Activated T-helper 17 cell treated with anti-CD3 and anti-CD28 coated beads, Interleukin-2, amount 50 U/mL, for 72 hours (primary cell): Measurements from ENCODE around the gene CDKAL1. TPM values are rescaled to one million over a fixed set of nuclear protein-coding genes. Genes with fewer than 3 reads are reported as not detected.

Experiments used
- ATAC-seq: fragments of 150-1000 bp; cut with Tn5 transposase; replicated peaks from 2 replicates; pipeline ENCODE4 v1.10.0; 2021; ENCODE audit warnings: mild to moderate bottlenecking, moderate library complexity
- H3K27ac Mint-ChIP-seq: one replicate; pipeline ENCODE4 v1.8.0; 2022; ENCODE audit warnings: mixed read lengths
- H3K27me3 Mint-ChIP-seq: one replicate; pipeline ENCODE4 v1.8.0; 2022; ENCODE audit warnings: mixed read lengths
- H3K36me3 Mint-ChIP-seq: one replicate; pipeline ENCODE4 v1.8.0; 2022; ENCODE audit warnings: low read depth, mild to moderate bottlenecking, mixed read lengths
- H3K4me1 Mint-ChIP-seq: one replicate; pipeline ENCODE4 v1.8.0; 2022; ENCODE audit warnings: mixed read lengths
- H3K4me3 Mint-ChIP-seq: one replicate; pipeline ENCODE4 v1.8.0; 2022; ENCODE audit warnings: mild to moderate bottlenecking, mixed read lengths
- H3K9me3 Mint-ChIP-seq: one replicate; pipeline ENCODE4 v1.8.0; 2022; ENCODE audit warnings: mixed read lengths
- total RNA-seq, 2 donors: library from RNA; stranded (reverse); gene quantifications; one replicate each; pipeline ENCODE4 v1.2.3, GENCODE V29; 2022

CDKAL1 gene
- total RNA-seq, 2 donors from 2014 or later: 27.7 to 31.9 TPM

- no peak overlapping the region for H3K27ac Mint-ChIP-seq
- no peaks in the 10 kb centered on the region for H3K9me3 Mint-ChIP-seq
- H3K36me3 Mint-ChIP-seq: peaks cover 8% of the 10 kb centered on the region
- H3K4me3 Mint-ChIP-seq: no peak overlapping the region
- H3K4me1 Mint-ChIP-seq: peaks cover 21% of the 10 kb centered on the region
- peak; percentile 64 for ATAC-seq
- H3K27me3 Mint-ChIP-seq: no peaks in the 10 kb centered on the region
These were observed 302.9 kb downstream of the CDKAL1 start for GRCh38 chr6:20837189-20837588.

GRCh38 chr6:20838113-20838512, 303.9 kb downstream of the CDKAL1 start:
- ATAC-seq: no peak
- Mint-ChIP-seq H3K9me3 (no peaks in the 10 kb centered on the region), H3K27ac (no peak overlapping the region), H3K27me3 (no peaks in the 10 kb centered on the region), H3K4me3 (no peak overlapping the region), H3K36me3 (peaks cover 8% of the 10 kb centered on the region), H3K4me1 (peaks cover 21% of the 10 kb centered on the region)

GRCh38 chr6:20839630-20840029, 305.4 kb downstream of the CDKAL1 start:
- Mint-ChIP-seq H3K36me3 (peaks cover 8% of the 10 kb centered on the region), H3K4me3 (no peak overlapping the region), H3K27ac (no peak overlapping the region), H3K4me1 (peaks cover 16% of the 10 kb centered on the region), H3K27me3 (no peaks in the 10 kb centered on the region), H3K9me3 (no peaks in the 10 kb centered on the region)
- ATAC-seq: no peak

- Mint-ChIP-seq H3K4me1 (peaks cover 16% of the 10 kb centered on the region), H3K27me3 (no peaks in the 10 kb centered on the region), H3K36me3 (peaks cover 5% of the 10 kb centered on the region), H3K27ac (no peak overlapping the region), H3K4me3 (no peak overlapping the region), H3K9me3 (no peaks in the 10 kb centered on the region)
- no peak for ATAC-seq
These were observed 306.4 kb downstream of the CDKAL1 start for GRCh38 chr6:20840675-20841074.

- Mint-ChIP-seq H3K9me3 (no peaks in the 10 kb centered on the region), H3K4me3 (no peak overlapping the region), H3K4me1 (peaks cover 16% of the 10 kb centered on the region), H3K27me3 (no peaks in the 10 kb centered on the region), H3K36me3 (peaks cover 12% of the 10 kb centered on the region), H3K27ac (no peak overlapping the region)
- no peak for ATAC-seq
These were observed 307.5 kb downstream of the CDKAL1 start for GRCh38 chr6:20841806-20842205.

- Mint-ChIP-seq H3K27me3 (no peaks in the 10 kb centered on the region), H3K36me3 (peaks cover 33% of the 10 kb centered on the region), H3K9me3 (no peaks in the 10 kb centered on the region), H3K27ac (no peak overlapping the region), H3K4me1 (peaks cover under 1% of the 10 kb centered on the region), H3K4me3 (no peak overlapping the region)
- peak; percentile 42 for ATAC-seq
These were observed 311.3 kb downstream of the CDKAL1 start for GRCh38 chr6:20845592-20845991.

- Mint-ChIP-seq H3K36me3 (peaks cover 33% of the 10 kb centered on the region), H3K4me1 (no peaks in the 10 kb centered on the region), H3K27me3 (no peaks in the 10 kb centered on the region), H3K4me3 (no peak overlapping the region), H3K27ac (no peak overlapping the region), H3K9me3 (no peaks in the 10 kb centered on the region)
- peak; percentile 82 for ATAC-seq
These were observed 312.4 kb downstream of the CDKAL1 start for GRCh38 chr6:20846602-20847028.

- Mint-ChIP-seq H3K4me1 (no peaks in the 10 kb centered on the region), H3K27me3 (no peaks in the 10 kb centered on the region), H3K9me3 (no peaks in the 10 kb centered on the region), H3K27ac (no peak overlapping the region), H3K36me3 (peaks cover 33% of the 10 kb centered on the region), H3K4me3 (no peak overlapping the region)
- ATAC-seq: no peak
These were observed 313.6 kb downstream of the CDKAL1 start for GRCh38 chr6:20847904-20848303.

GRCh38 chr6:20850686-20851416, 316.6 kb downstream of the CDKAL1 start:
- H3K9me3 Mint-ChIP-seq: no peaks in the 10 kb centered on the region

GRCh38 chr6:20851795-20852194, 317.5 kb downstream of the CDKAL1 start:
- H3K4me1 Mint-ChIP-seq: no peaks in the 10 kb centered on the region
- no peak for ATAC-seq
- no peaks in the 10 kb centered on the region for H3K9me3 Mint-ChIP-seq
- H3K36me3 Mint-ChIP-seq: peaks cover 21% of the 10 kb centered on the region
- no peaks in the 10 kb centered on the region for H3K27me3 Mint-ChIP-seq
- H3K27ac Mint-ChIP-seq: no peak overlapping the region
- no peak overlapping the region for H3K4me3 Mint-ChIP-seq

More at GRCh38 chr6:20850686-20851416, 316.6 kb downstream of the CDKAL1 start:
- H3K27ac Mint-ChIP-seq: no peak overlapping the region
- H3K4me3 Mint-ChIP-seq: no peak overlapping the region
- peaks cover 31% of the 10 kb centered on the region for H3K36me3 Mint-ChIP-seq
- no peaks in the 10 kb centered on the region for H3K27me3 Mint-ChIP-seq
- H3K4me1 Mint-ChIP-seq: no peaks in the 10 kb centered on the region
- ATAC-seq: no peak

GRCh38 chr6:20853828-20854227, 319.6 kb downstream of the CDKAL1 start:
- H3K4me1 Mint-ChIP-seq: no peaks in the 10 kb centered on the region
- ATAC-seq: no peak
- H3K27me3 Mint-ChIP-seq: no peaks in the 10 kb centered on the region
- H3K4me3 Mint-ChIP-seq: no peak overlapping the region
- H3K36me3 Mint-ChIP-seq: peaks cover 1% of the 10 kb centered on the region
- H3K27ac Mint-ChIP-seq: no peak overlapping the region
- no peaks in the 10 kb centered on the region for H3K9me3 Mint-ChIP-seq

- H3K9me3 Mint-ChIP-seq: no peaks in the 10 kb centered on the region
- ATAC-seq: no peak
- H3K27ac Mint-ChIP-seq: no peak overlapping the region
- no peaks in the 10 kb centered on the region for H3K27me3 Mint-ChIP-seq
- no peaks in the 10 kb centered on the region for H3K36me3 Mint-ChIP-seq
- no peak overlapping the region for H3K4me3 Mint-ChIP-seq
- H3K4me1 Mint-ChIP-seq: no peaks in the 10 kb centered on the region
These were observed 322.5 kb downstream of the CDKAL1 start for GRCh38 chr6:20856681-20857288.

GRCh38 chr6:20861481-20861880, 327.2 kb downstream of the CDKAL1 start:
- ATAC-seq: no peak
- Mint-ChIP-seq H3K27ac (no peak overlapping the region), H3K27me3 (no peaks in the 10 kb centered on the region), H3K9me3 (no peaks in the 10 kb centered on the region), H3K4me1 (no peaks in the 10 kb centered on the region), H3K4me3 (no peak overlapping the region), H3K36me3 (no peaks in the 10 kb centered on the region)

- Mint-ChIP-seq H3K27me3 (no peaks in the 10 kb centered on the region), H3K36me3 (no peaks in the 10 kb centered on the region), H3K4me1 (peaks cover 6% of the 10 kb centered on the region), H3K4me3 (no peak overlapping the region), H3K9me3 (no peaks in the 10 kb centered on the region), H3K27ac (no peak overlapping the region)
- no peak for ATAC-seq
These were observed 331.8 kb downstream of the CDKAL1 start for GRCh38 chr6:20866036-20866435.

GRCh38 chr6:20866935-20867703, 332.9 kb downstream of the CDKAL1 start:
- Mint-ChIP-seq H3K27me3 (no peaks in the 10 kb centered on the region), H3K9me3 (no peaks in the 10 kb centered on the region), H3K4me1 (peaks cover 6% of the 10 kb centered on the region), H3K27ac (no peak overlapping the region), H3K36me3 (no peaks in the 10 kb centered on the region), H3K4me3 (no peak overlapping the region)
- peak; percentile 52 for ATAC-seq
